GM18909 (cell line): ENCODE data around the gene SERPINB12.
A peak's percentile ranks its signal among the peaks of the same experiment; 100 is the strongest.

Source experiments
- ATAC-seq: cut with Tn5 transposase; IDR thresholded peaks from one replicate; pipeline ENCODE4 v1.9.1; 2021; ENCODE audit warnings: mild to moderate bottlenecking; ENCODE audit not compliant: unreplicated experiment, poor library complexity

The SERPINB12 gene

GRCh38 chr18:63591725-63592124, 49.6 kb downstream of the SERPINB12 start:
- no peak for ATAC-seq

- ATAC-seq = no peak
Observed at GRCh38 chr18:63592471-63592870, 50.3 kb downstream of the SERPINB12 start.

- ATAC-seq = no peak
Observed at GRCh38 chr18:63596964-63597363, 54.8 kb downstream of the SERPINB12 start.

GRCh38 chr18:63603355-63603754, 61.2 kb downstream of the SERPINB12 start:
- no peak for ATAC-seq

GRCh38 chr18:63603772-63604171, 61.6 kb downstream of the SERPINB12 start:
- peak; percentile 96 for ATAC-seq

- no peak for ATAC-seq
Observed at GRCh38 chr18:63604791-63605567, 62.8 kb downstream of the SERPINB12 start.

- ATAC-seq = no peak
Observed at GRCh38 chr18:63606526-63606925, 64.4 kb downstream of the SERPINB12 start.

- ATAC-seq = no peak
Observed at GRCh38 chr18:63613420-63613819, 71.3 kb downstream of the SERPINB12 start.

GRCh38 chr18:63617049-63617914, 75.1 kb downstream of the SERPINB12 start:
- no peak for ATAC-seq

- ATAC-seq = no peak
Observed at GRCh38 chr18:63617915-63618234, 75.7 kb downstream of the SERPINB12 start.
